HepG2 (cell line): Measurements from ENCODE around the gene NAP1L4. TPM values are rescaled to one million over a fixed set of nuclear protein-coding genes. Genes with fewer than 3 reads are reported as not detected.

Experiments used
- ARID4A ChIP-seq: sonication (generic); formaldehyde crosslinking; IDR thresholded peaks from 2 replicates; pipeline ENCODE4 v1.5.0; 2020; ENCODE audit warnings: mild to moderate bottlenecking, missing genetic modification reagents, borderline replicate concordance
- ASH2L ChIP-seq: fragments of 300-600, 200-600 bp; sonication (generic); IDR thresholded peaks from 2 replicates; pipeline ENCODE4 v1.7.0; 2017; ENCODE audit warnings: low read depth, mild to moderate bottlenecking, moderate library complexity, mixed read lengths, low read length; ENCODE audit not compliant: insufficient read length
- ATRX ChIP-seq: sonication (generic); formaldehyde crosslinking; IDR thresholded peaks from 2 replicates; pipeline ENCODE4 v1.4.0; 2020; ENCODE audit warnings: missing genetic modification reagents, borderline replicate concordance
- CHD2 ChIP-seq: IDR thresholded peaks from 2 replicates; pipeline ENCODE4 v1.6.1; 2011; ENCODE audit warnings: low read depth, low read length, improper control_type of control experiment
- CREB1 ChIP-seq, 2 experiments: fragments of 450-650 bp in 1 of 2; IDR thresholded peaks; 2 replicates each; pipeline ENCODE4 v1.6.1; 2016 to 2017; ENCODE audit warnings: control low read depth in 1 of 2, mild to moderate bottlenecking in 1 of 2, missing compliant biosample characterization in 1 of 2, missing genetic modification characterization in 1 of 2
- DBP ChIP-seq: sonication (generic); formaldehyde crosslinking; IDR thresholded peaks from 2 replicates; pipeline ENCODE4 v1.4.0; 2020; ENCODE audit warnings: missing genetic modification reagents; ENCODE audit errors: not compliant biosample characterization
- ELF3 ChIP-seq: IDR thresholded peaks from 2 replicates; pipeline ENCODE4 v1.6.1; 2016; ENCODE audit warnings: missing genetic modification reagents, missing compliant biosample characterization
- ERF ChIP-seq: IDR thresholded peaks from 2 replicates; pipeline ENCODE4 v1.6.1; 2018; ENCODE audit warnings: missing biosample characterization, missing genetic modification reagents
- FOXK1 ChIP-seq: sonication (generic); formaldehyde crosslinking; IDR thresholded peaks from 2 replicates; pipeline ENCODE4 v1.4.0; 2020; ENCODE audit warnings: low read depth, missing genetic modification reagents, borderline replicate concordance
- HNF4A ChIP-seq: sonication (generic); formaldehyde crosslinking; IDR thresholded peaks from 2 replicates; pipeline ENCODE4 v1.4.0; 2020; ENCODE audit warnings: missing genetic modification reagents
- HOXA7 ChIP-seq: sonication (generic); formaldehyde crosslinking; IDR thresholded peaks from 2 replicates; pipeline ENCODE4 v1.8.1; 2022; ENCODE audit warnings: mild to moderate bottlenecking, missing genetic modification reagents, moderate library complexity
- KAT2B ChIP-seq: fragments of 150-350 bp; IDR thresholded peaks from 2 replicates; pipeline ENCODE4 v1.6.1; 2014; ENCODE audit warnings: low read depth, low read length, borderline replicate concordance
- MAFF ChIP-seq: IDR thresholded peaks from 2 replicates; pipeline ENCODE4 v1.6.1; 2011; ENCODE audit warnings: low read depth, low read length, improper control_type of control experiment
- MATR3 ChIP-seq: sonication (generic); formaldehyde crosslinking; IDR thresholded peaks from 2 replicates; pipeline ENCODE4 v1.4.0; 2020; ENCODE audit warnings: missing genetic modification reagents
- MYNN ChIP-seq: sonication (generic); formaldehyde crosslinking; IDR thresholded peaks from 2 replicates; pipeline ENCODE4 v1.4.0; 2020; ENCODE audit warnings: mild to moderate bottlenecking, low read depth, missing genetic modification reagents
- ONECUT2 ChIP-seq: sonication (generic); formaldehyde crosslinking; IDR thresholded peaks from 2 replicates; pipeline ENCODE4 v1.4.0; 2020; ENCODE audit warnings: missing genetic modification reagents
- RARG ChIP-seq: sonication (generic); formaldehyde crosslinking; IDR thresholded peaks from 2 replicates; pipeline ENCODE4 v1.4.0; 2020; ENCODE audit warnings: low read depth, mild to moderate bottlenecking, missing genetic modification reagents
- SRF ChIP-seq: IDR thresholded peaks from 2 replicates; pipeline ENCODE4 v1.6.1; 2011; ENCODE audit warnings: mild to moderate bottlenecking, low read depth, low read length, moderate library complexity
- TBX2 ChIP-seq: sonication (generic); formaldehyde crosslinking; IDR thresholded peaks from 2 replicates; pipeline ENCODE4 v1.5.0; 2020; ENCODE audit warnings: missing genetic modification reagents, mild to moderate bottlenecking, borderline replicate concordance
- ZNF205 ChIP-seq: IDR thresholded peaks from 2 replicates; pipeline ENCODE4 v1.6.1; 2018; ENCODE audit warnings: missing biosample characterization, missing genetic modification reagents
- ZNF264 ChIP-seq: sonication (generic); formaldehyde crosslinking; IDR thresholded peaks from 2 replicates; pipeline ENCODE4 v1.4.0; 2020; ENCODE audit warnings: missing genetic modification reagents
- ZNF280D ChIP-seq: sonication (generic); formaldehyde crosslinking; IDR thresholded peaks from 2 replicates; pipeline ENCODE4 v1.5.1; 2020; ENCODE audit warnings: mild to moderate bottlenecking, missing genetic modification reagents
- ZNF780A ChIP-seq: sonication (generic); formaldehyde crosslinking; IDR thresholded peaks from 2 replicates; pipeline ENCODE4 v1.8.0; 2022; ENCODE audit warnings: mild to moderate bottlenecking, missing genetic modification reagents, moderate library complexity
- polyA plus RNA-seq, 8 experiments: library from polyadenylated mRNA; depleted of rRNA in 3 of 8; stranded (reverse) in 7 of 8; unstranded in 1 of 8; fragments of >200 nt; fragmentation: Illumina TruSeq in 4 of 8; extraction: Trizol in 4 of 8; gene quantifications; 2 replicates each; pipeline versions ENCODE4 v1.2.1 to v1.2.3, GENCODE V29; 2011 to 2016; ENCODE audit warnings: low read depth in 4 of 8, missing spikeins in 1 of 8, mixed read lengths in 1 of 8; ENCODE audit not compliant: insufficient read depth in 1 of 8
- total RNA-seq, 5 experiments: library from RNA; depleted of rRNA; stranded (reverse); fragments of >200 nt; fragmentation: Illumina TruSeq; extraction: Trizol; gene quantifications; 2 replicates each; pipeline ENCODE4 v1.2.3, GENCODE V29; 2016; ENCODE audit warnings: low read depth in 1 of 5

NAP1L4 gene
- total and polyA plus RNA-seq, 2 of the 13 experiments (the other 11 are each of a cell fraction or from before 2014, with no cell fraction given): 64.0 to 186 TPM

- TF ChIP-seq ATRX (CRISPR knock-in tag) (no peak), ONECUT2 (CRISPR knock-in tag) (no peak), ASH2L (no peak), ELF3 (0 out of 2 replicates have a peak, but pooled peaks have one; percentile 29), RARG (CRISPR knock-in tag) (no peak), CREB1 (IDR thresholded peaks at IDR 0.05) (no peak), CREB1 (CRISPR knock-in tag; IDR thresholded peaks at IDR 0.05) (0 out of 2 replicates have a peak, but pooled peaks have one; percentile 27), DBP (no peak), MYNN (no peak), FOXK1 (CRISPR knock-in tag) (no peak), MATR3 (CRISPR knock-in tag) (no peak), ERF (CRISPR knock-in tag) (0 out of 2 replicates have a peak, but pooled peaks have one; percentile 32), TBX2 (CRISPR knock-in tag) (peak; percentile 22; the same call in 1 of the 2 replicates), MAFF (no peak), KAT2B (no peak), ARID4A (CRISPR knock-in tag) (peak; percentile 35; the same call in 1 of the 2 replicates), ZNF205 (CRISPR knock-in tag) (peak; percentile 34; the same call in 1 of the 2 replicates), SRF (no peak), HOXA7 (CRISPR knock-in tag) (no peak), ZNF264 (no peak), HNF4A (CRISPR knock-in tag) (peak; percentile 84), ZNF280D (CRISPR knock-in tag) (no peak), CHD2 (no peak), ZNF780A (CRISPR knock-in tag) (no peak)
Measured at GRCh38 chr11:3021125-3021524, 29.0 kb upstream of the NAP1L4 start (continued).
